ENCODE results near the gene AMY2A. TPM values are rescaled to one million over a fixed set of nuclear protein-coding genes. Genes with fewer than 3 reads are reported as not detected.
"Not testable (repeated sequence)": the region's sequence is repeated elsewhere in the genome, so short reads cannot be mapped to it uniquely, and the experiment has no call there.

The AMY2A gene
- total RNA-seq, 3 donors from 2014 or later (not counting 1 experiment from before 2014, with no cell fraction given) = 0.29 TPM; not detected in 2

- ATAC-seq; H3K27ac Mint-ChIP-seq; intact Hi-C loops (cut with micrococcal nuclease): not testable (repeated sequence)
Observed at GRCh38 chr1:103655460-103655859, 38.2 kb downstream of the AMY2A start, which contains the start of gene AMY1A. Gene AMY1A, plus strand, starts transcription at chr1:103655760. Its CDS starts 571 bp downstream, at chr1:103656331.

More at GRCh38 chr1:103655460-103655859, 38.2 kb downstream of the AMY2A start, which contains the start of gene AMY1A:
- H3K4me1 ChIP-seq (ENCODE audit: control insufficient read depth, insufficient read depth, low read length); H3K27ac ChIP-seq (ENCODE audit: low read length); H3K4me3 Mint-ChIP-seq; H3K4me1 Mint-ChIP-seq; H3K4me3 ChIP-seq (ENCODE audit: low read length); H3K27me3 Mint-ChIP-seq (ENCODE audit: low read depth in 2 of 2); H3K9me3 Mint-ChIP-seq; H3K36me3 ChIP-seq (ENCODE audit: control insufficient read depth, insufficient read depth, low read length); H3K27me3 ChIP-seq (ENCODE audit: control insufficient read depth, insufficient read depth, low read length); H3K9me3 ChIP-seq (ENCODE audit: control insufficient read depth, insufficient read depth, low read length); H3K36me3 Mint-ChIP-seq; DNase-seq: not testable (repeated sequence)
- no CpG with 5 or more reads among the region's 5 CpGs for WGBS (ENCODE audit: insufficient coverage)

Other genes starting within 250 kb of the AMY2A start
- 10 to 100 TPM; 42.9 to 56.7 (median 44.8) TPM for gene RNPC3, start 91.7 kb upstream of the AMY2A start, total RNA-seq
- 10 to 100 TPM; 30.9 to 37.5 (median 31.7) TPM for gene AMY2B, start 45.8 kb upstream of the AMY2A start, total RNA-seq
- not detected for gene AMY1A, start 38.3 kb downstream of the AMY2A start, total RNA-seq
- not detected for gene AMY1B, start 78.8 kb downstream of the AMY2A start, total RNA-seq
- not detected for gene AMY1C, start 132.5 kb downstream of the AMY2A start, total RNA-seq